CD4-positive, alpha-beta T cell treated with Interleukin-4 for 1 hour (primary cell): ENCODE data around the gene PRKAG2.

Source experiments
- DNase-seq, 2 donors: peaks; one replicate each; pipeline ENCODE4 v3.0.0-alpha.2; 2020 to 2022

The PRKAG2 gene

DNA sequence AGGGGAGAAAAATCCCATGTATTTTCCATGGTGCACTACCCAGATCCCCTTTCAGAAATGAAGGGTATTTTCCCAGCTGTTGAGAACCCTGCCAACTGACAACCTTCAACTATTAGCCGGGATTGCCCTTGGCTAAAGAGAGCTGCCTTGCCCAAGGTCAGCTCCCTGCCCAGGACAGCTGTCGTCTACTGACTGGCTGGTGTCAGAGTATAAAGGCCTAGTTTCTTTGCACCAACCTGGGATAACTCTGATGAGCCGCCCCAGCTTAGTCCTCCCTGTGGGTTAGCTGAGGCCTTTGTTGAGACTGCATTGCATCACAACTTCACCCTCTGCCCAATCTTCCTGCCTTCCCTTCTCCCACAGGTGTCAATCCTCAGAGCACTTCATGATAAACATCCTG lies 210.0 kb downstream of the PRKAG2 start:
- DNase-seq: no peak

DNA sequence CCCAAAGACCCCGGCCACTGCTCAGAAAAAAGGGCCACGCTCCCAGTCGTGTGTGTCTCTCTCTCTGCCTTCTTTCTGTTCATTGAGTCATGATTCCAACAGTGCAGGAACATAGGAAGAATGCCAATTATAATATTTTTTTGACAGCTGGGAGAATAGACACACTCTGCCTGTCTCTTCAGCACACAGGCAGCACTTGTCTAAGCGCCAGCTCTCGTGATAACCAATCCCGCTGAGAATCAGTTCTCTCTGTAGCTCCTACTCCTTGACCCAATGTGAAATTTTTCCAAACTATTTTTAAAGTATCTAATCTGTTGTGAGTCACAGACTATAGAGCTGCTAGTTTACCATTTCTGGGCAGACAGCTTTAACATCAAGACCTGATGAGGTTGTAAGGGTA lies 211.5 kb downstream of the PRKAG2 start:
- DNase-seq: no peak

DNA sequence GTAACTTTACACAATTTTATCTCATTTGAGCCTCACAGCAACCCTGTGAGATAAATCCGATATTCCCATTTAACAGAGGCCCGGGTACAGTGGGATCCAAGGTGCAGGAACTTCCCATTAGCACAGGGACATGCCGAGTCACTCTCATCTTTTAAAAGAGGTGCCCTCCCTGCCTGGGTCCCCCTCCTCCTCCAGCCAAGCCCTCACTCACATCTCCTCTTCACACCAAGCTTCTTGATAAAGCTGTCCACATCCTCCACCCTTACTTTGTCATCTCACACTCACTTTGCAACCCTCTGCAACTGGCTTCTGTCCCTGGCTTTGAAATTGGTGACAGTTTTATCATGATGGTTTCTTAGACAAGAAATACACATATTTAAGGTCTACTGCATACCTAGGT lies 212.6 kb downstream of the PRKAG2 start:
- DNase-seq: no peak

DNA sequence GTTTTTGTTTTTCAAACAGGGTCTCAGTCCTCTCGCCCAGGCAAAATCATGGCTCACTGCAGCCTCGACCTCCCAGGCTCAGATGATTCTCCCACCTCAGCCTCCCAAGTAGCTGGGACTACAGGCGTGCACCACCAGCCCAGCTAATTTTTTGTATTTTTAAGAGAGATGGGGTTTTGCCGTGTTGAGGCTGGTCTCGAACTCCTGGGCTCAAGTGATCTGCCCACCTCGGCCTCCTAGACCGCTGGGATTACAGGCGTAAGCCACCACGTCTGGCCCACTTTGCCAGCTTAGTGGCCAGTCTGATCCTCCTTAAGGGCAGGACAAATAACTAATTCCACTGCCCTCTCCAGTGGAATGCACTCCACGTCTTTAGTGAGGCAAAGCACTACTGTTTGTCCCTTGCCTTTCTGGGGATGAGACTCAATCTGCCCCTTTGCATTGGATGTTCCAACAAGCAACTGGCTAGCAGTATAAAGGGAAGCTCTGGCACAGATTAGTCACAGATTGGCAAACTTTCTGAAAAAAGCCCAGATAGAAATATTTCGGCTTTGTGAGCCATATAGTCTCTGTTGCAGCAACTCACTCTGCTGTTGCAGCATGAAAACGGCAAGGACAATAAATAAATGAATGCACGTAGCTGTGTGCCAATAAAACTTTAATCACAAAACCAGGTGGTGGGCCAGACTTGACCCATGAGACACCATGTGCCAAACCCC lies 213.4 kb downstream of the PRKAG2 start:
- no peak for DNase-seq

DNA sequence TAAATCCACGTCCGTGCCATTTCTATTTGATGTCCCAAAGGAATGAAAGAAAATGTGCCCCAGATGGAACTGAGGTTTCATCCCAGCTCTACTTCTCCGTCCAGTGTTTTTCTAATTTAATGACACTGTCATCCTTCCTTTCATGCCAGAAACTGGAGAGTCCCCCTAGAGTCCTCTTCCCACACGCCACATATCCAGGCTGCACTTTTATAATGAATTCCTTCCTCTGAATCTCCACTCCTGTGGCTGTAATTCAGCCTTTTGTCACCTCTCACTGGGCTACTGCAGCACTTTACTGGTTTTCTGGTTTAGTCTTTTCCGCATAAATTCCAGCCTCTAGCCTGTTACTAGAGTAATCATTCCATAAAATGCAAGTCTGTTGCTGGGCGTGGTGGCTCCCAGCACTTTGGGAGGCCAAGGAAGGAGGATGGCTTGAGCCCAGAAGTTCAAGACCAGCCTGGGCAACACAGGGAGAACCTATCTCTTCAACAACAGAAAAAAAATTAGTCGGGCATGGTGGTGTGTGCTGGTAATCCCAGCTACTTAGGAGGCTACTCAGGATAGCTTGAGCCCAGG lies 214.6 kb downstream of the PRKAG2 start:
- no peak for DNase-seq

DNA sequence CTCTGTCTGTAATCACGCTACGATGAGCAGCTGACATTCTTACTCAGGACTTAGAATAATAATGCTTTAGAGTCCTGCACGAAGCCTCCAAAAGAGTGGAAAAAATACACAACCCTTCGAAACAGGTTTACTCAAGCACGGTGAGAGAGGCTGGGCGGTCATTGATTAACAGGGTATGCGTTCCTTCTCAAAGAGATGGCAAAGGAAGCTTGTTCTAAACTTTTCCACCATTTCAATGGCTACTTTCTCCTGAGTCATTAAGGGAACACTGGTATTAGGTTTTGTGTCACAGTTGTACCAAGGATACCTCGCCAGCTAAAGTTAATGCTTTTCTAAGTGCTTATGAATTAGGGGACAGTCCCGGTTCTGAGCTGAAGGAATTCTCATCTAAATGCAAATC lies 215.3 kb downstream of the PRKAG2 start:
- DNase-seq: no peak

DNA sequence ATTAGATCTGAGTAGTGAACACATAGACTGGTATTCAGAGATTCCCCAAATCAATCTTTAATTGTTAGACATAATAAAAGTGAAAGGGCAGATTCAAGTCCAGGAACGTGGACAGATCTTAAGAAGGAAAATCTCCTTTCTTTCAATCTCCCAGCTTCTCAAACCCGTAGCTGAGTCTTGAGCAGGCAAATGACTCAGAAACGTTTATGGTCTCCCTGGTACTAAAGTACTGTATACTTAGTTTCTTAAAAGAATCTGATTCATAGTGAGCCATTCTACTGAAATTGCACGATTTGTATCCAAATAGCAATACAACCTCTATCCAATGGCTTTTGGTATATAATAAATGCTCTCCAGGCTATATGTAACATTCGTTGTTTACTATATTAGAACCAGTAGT lies 216.8 kb downstream of the PRKAG2 start:
- DNase-seq: no peak

DNA sequence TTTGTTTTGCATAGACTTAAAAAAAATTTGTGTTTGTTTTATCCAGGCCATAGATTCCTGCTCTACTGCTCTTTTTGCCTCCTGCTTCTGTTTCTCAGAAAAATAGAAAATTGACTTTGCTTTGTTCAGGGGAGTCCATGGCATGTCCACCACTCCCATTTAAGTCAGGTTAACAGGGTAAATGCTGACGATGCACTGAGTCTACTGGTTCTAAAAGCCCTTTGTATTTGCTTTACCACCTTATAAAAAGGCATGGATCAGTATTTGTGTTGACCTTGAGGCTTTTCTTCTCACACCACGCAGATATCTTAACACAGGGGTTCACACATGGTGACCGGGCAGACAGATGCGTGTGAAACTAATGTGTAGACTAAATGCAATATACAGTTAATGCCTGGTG lies 217.7 kb downstream of the PRKAG2 start:
- no peak for DNase-seq

DNA sequence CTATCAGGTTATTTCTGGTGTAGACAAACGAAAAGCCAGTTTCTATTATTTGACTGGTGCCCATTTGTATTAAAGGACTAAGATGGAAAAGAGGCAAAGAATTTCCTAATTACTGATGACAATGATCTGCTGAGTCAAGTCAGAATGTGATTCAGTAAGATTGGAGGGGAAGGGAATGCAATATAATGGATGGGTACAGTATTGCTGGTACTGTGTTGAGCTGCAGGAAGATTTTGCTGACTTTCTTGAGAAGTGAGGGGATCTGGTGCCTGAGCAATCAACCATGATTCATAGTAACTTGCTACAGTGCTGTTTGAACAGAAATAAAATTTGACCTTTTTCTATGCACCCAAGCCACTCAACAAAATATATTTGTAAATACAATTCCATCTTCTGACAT lies 218.1 kb downstream of the PRKAG2 start:
- no peak for DNase-seq

DNA sequence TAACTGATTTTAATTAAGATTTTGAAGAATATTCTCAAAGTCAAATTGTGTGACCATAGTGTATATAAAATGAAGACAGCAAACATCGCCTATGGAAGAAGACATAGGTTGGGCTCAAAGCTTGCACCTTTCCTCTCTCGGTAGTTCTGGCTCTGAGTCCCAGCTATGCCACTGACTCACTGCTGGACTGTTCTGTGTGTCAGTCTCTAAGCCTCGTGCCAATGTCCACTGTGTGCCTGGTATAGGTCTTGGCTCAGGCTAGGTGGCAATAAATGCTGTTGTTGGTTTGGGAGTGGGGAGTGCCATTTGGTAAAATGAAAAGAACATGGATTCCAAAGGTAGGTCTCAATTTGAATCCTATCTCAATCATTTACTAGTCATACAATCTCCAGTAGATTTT lies 219.7 kb downstream of the PRKAG2 start:
- DNase-seq: no peak

DNA sequence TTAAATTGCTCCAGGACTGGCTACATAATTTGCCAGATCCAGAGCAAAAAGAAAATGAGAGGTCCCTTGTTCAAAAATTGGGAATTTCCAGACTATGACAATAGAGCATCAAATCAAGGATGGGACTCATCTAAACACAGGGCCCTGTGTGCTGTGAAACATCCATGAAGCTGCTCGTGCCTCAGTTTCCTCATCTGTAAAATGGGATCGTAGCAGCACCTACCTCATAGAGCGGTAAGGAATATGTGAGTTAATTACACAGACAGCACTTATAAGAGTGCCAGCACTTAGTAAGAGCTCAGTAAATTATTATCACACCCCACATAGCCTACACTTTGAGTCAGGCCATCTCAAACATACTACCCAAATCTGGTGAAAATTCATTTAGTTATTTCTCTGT lies 221.4 kb downstream of the PRKAG2 start:
- DNase-seq: no peak

DNA sequence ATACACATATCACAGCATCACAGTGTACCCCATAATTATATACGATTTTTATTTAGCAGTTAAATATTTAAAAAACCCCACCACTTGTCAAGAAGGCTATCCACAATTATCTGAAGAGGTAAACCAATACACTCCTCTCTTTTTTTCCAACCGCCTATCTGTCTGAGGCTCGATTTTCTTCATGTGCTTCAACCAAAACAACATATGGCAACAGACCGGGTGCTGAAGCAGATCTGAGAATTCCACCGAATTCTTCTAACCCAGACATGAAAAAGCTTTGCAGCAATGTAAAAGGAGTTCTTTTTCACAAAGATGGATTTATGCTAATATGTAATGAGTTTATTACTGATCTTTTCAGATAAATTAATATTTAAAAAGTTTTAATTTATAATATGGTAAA lies 224.8 kb downstream of the PRKAG2 start:
- no peak for DNase-seq

DNA sequence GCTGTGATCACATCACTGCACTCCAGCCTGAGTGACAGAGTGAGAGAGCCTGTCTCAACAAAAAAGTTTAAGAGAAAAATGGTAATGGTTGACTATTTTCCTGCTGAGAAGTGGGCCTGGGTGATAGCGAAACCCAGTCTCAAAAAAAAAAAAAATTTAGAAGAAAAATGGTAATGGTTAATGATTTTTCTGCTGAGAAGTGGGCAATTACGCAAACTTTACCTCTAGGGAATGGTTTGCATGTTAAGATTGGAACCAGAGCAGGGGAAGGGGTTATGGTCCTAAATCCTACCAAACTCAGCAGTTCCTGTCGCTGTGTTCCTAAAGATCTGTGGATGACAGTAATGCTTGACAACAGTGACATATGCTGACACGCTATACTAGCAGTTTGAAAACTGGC lies 226.8 kb downstream of the PRKAG2 start:
- DNase-seq: no peak

DNA sequence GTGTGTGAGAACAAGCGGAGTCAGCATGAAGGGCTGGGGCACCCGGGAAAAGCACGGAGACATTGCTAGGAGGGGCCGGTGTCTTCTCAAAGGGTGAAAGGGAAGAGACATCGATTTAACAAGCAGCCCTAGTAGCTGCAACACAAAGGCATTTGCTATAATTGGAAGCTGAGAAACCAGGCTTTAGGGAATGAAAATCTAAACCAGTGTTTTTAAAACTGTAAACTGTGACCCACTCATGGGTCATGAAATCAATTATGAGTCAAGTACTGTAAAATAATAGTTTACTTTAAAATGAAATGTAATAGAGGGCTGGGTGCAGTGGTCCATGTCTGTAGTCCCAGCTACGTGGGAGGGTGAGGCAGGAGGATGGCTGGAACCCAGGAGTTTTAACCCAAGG lies 228.5 kb downstream of the PRKAG2 start:
- DNase-seq: no peak

DNA sequence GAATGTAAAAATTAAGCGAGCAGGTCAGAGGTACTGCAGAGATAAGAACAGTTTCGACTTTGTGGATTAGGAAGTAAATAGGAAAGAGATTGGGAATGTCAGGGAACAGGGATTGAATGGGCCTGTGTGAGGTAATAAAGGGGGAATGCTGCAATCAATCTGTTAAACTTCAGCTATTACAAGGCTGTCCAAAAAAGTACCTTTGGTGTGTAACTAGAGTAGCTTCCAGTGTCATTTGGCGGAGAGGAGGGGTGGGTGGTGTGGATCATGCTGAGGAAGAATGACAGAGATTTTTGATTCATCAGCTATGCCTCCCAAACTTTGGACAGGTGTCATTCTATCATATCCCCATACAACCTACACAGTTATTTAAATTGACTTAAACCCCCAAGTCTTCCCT lies 229.0 kb downstream of the PRKAG2 start:
- DNase-seq: no peak

DNA sequence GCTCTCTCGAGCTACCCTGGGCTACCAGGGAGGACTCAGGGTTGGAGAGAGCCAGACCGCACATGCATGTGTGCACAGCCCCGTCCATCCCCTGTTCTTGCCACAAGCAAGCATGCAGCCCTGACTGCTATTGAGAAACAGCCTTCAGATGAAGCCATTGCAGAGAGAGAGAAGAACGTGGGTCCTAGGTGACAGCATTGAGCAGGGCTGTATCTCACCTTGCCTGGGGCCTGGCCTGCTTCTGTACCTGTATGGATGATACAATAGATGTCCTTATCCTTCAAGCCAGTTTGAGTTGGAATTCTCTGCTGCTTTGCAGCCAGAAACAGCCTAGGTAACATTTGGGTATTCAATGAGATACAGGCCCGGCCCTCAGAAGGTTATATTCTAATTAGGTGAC lies 229.9 kb downstream of the PRKAG2 start:
- DNase-seq: no peak

DNA sequence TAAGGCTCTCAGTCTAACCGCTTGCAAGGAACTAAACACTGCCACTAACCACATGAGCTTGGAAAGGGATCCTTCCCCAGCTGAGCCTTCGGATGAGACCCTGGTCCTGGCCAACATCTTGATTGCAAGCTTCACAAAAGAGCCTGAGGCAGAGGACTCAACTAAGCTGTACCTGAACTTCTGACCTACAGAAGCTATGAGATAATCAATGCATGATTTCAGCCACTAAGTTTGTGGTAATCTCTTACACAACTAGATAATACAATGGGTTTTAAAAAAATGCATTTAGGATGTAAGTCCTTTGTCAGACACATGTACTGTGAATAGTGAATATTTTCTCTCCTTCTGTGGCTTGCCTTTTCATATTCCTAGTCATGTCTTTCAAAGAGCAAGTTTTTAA lies 231.6 kb downstream of the PRKAG2 start:
- DNase-seq: no peak

DNA sequence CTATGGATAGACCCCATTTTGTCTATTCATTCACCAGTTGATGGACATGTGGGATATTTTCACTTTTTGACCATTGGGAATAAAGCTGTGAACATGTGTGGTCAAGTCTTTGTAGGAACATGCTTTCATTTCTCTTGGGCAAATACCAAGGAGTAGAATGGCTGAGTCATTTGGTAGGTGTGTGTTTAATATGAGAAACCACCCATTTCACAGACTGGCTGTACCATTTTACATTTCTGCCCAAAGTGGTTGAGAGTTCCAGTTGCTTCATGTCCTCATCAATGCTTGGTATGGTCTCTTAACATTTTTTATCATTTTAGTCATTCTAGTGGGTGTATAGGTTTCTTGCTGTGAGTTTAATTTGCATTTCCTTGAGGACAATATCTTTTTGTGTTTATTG lies 232.4 kb downstream of the PRKAG2 start:
- no peak for DNase-seq

DNA sequence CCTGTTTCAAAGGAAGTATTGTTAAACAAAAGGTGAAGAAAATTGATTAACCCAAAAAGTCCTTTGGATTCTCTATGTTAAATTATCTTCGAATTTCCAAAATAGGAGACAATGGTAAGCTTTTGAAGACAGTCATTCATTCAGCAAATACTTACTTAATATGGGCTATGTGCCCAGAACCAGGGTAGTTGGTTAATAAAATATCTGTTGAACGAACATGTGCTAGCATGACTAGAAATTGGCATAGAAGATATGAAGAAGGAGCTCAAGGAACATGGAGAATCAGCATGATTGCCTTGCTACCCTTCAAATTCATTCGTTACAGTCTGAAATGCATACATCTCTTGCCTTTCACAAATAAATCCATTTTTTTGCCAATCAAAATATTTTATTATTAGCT lies 234.2 kb downstream of the PRKAG2 start:
- no peak for DNase-seq

DNA sequence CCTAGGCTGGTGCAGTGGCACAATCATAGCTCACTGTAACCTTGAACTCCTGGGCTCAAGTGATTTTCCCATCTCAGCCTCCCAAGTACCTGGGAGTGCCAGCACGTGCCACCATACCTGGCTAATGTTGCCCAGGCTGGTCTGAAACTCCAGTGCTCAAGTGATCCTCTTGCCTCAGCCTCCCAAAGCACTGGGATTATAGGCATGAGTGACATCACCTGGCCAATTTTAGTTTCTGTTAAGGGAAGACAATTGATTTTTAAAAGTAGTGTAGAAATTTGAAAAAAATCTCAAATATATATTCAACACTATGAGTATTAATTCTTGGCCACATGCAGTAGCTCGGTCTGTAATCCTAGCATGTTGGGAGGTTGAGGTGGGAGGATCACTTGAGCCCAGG lies 235.3 kb downstream of the PRKAG2 start:
- no peak for DNase-seq

DNA sequence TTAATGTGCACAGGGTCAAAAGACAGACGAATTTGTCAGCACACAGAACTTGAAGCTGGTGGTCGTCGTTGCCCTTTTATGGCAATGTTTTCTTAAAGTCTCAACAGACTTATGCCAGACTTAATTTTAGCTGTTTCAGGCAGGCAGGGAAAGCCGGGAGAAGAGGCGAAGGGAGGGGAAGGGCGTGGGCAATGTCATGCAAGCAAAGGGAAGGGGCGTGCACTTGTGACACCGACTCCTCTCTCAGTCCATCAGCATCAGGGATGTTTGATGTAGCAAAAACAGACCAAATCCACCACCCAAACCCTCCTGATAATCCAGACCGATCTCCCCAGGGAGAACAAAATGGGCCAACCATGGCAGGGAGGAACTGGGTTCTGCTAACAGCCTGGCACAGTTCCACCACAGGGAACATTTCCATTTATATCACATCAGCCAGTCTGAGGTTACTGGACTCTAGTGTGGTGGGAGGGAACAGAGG lies 239.1 kb downstream of the PRKAG2 start:
- no peak for DNase-seq

DNA sequence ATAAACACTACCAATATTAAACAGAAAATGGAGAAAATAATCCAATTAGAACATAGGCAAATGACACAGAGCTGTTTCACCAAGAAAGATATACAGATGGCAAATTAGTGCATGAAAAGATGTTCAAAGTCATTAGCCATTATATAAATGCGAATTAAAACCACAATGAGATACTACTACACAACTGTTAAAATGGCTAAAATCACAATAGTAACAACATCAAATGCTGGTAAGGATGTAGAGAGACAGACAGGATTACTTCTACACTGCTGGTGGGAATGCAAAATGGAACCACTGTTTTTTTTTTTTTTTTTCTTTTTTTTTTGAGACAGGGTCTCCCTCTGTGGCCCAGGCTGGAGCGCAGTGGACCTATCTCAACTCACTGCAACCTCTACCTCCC lies 242.3 kb downstream of the PRKAG2 start:
- DNase-seq: no peak

DNA sequence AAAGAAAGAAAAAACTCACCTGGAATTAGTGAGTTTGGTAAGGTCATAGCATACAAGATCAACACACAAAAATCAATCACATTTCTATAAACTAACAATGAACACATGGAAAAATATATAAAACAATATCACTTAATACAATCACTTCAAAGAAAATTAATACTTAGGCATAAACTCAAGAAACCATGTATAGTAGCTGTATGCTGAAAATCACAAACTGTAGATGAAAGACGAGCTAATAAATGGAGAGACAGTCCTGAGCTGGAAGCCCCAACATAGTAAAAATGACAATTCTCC lies 243.5 kb downstream of the PRKAG2 start:
- DNase-seq: no peak

DNA sequence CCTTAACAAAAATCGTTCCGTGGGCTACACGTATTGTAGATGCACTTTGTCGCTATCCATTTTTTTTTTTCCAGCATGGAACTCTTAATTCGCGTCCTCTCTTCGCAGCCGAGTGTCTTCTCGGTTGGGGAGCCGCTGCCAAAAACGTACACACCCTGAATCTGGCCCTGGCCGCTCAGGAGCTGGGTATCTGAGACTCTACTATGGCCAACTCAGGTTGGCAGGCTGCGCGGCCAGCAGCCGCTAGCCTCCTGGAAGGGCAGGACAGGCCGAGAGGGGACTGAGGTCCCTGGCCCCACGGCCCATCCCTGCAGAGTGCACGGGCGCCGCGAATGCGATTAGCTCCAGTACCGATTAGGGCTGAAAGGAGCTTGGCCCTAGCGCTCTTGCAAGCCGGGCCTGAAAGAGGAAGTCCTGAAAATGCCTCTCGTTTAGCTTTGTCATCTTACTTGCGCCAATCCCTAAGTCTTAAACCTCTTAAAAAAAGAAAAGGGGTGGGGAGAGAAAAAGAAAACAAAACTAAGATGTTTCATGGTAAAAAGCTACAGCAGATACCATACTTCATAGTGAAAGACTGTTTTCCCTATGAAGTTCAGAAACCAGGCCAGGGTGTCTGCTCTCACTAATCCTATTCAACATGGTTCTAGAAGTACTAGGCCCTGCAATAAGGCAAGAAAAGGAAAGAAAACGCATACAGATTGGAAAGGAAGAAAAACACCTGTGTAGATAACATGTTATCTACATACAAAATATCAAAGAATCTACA lies 244.0 kb downstream of the PRKAG2 start:
- DNase-seq: peak; percentile 73 to 76
